Omental fat pad (tissue), 4 donors: ENCODE measurements around the gene CELF2. TPM values are rescaled to one million over a fixed set of nuclear protein-coding genes. Genes with fewer than 3 reads are reported as not detected.
A peak's percentile ranks its signal among the peaks of the same experiment; 100 is the strongest.

Experiments used
- ATAC-seq: fragments of 150-250 bp; one replicate; pipeline ENCODE4 v1.9.1; 2016; ENCODE audit warnings: mild to moderate bottlenecking, moderate library complexity; ENCODE audit not compliant: low FRiP score
- DNase-seq: peaks from one replicate; pipeline ENCODE4 v3.0.0-alpha.2; 2019; ENCODE audit warnings: low spot score
- total RNA-seq, 4 donors: library from RNA; depleted of rRNA; stranded (reverse); fragments of >200 nt; gene quantifications; one replicate each; pipeline ENCODE4 v1.1.0, GENCODE V29; 2016
- TF ChIP-seq, protein P1 (sequence below), 3 donors: fragments of 450-650 bp; IDR thresholded peaks; one replicate each; pipeline ENCODE4 v1.5.1; 2016 to 2017; ENCODE audit warnings: antibody characterized with exemption in 3 of 3, mild to moderate bottlenecking in 3 of 3, moderate library complexity in 2 of 3

The CELF2 gene
- total RNA-seq, 4 donors from 2014 or later = 81.7 to 116 (median 104) TPM

GRCh38 chr10:11035301-11035991, 17.8 kb downstream of the CELF2 start:
- ATAC-seq = peak; percentile 83
- TF ChIP-seq, protein P1, sequence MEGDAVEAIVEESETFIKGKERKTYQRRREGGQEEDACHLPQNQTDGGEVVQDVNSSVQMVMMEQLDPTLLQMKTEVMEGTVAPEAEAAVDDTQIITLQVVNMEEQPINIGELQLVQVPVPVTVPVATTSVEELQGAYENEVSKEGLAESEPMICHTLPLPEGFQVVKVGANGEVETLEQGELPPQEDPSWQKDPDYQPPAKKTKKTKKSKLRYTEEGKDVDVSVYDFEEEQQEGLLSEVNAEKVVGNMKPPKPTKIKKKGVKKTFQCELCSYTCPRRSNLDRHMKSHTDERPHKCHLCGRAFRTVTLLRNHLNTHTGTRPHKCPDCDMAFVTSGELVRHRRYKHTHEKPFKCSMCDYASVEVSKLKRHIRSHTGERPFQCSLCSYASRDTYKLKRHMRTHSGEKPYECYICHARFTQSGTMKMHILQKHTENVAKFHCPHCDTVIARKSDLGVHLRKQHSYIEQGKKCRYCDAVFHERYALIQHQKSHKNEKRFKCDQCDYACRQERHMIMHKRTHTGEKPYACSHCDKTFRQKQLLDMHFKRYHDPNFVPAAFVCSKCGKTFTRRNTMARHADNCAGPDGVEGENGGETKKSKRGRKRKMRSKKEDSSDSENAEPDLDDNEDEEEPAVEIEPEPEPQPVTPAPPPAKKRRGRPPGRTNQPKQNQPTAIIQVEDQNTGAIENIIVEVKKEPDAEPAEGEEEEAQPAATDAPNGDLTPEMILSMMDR (IDR thresholded peaks at IDR 0.05) = no peak
- DNase-seq = no peak

GRCh38 chr10:11036424-11037011, 18.8 kb downstream of the CELF2 start:
- DNase-seq (no peak), ATAC-seq (no peak)
- TF ChIP-seq, protein P1 (IDR thresholded peaks at IDR 0.05) = no peak

- ATAC-seq (no peak), DNase-seq (no peak)
- TF ChIP-seq, protein P1 (IDR thresholded peaks at IDR 0.05) = no peak
Measured at GRCh38 chr10:11037991-11038390, 20.3 kb downstream of the CELF2 start.

GRCh38 chr10:11042357-11042756, 24.7 kb downstream of the CELF2 start:
- DNase-seq = no peak
- ATAC-seq = no peak
- TF ChIP-seq, protein P1 (IDR thresholded peaks at IDR 0.05) = no peak

GRCh38 chr10:11043039-11043438, 25.4 kb downstream of the CELF2 start:
- DNase-seq (no peak), ATAC-seq (no peak)
- TF ChIP-seq, protein P1 (IDR thresholded peaks at IDR 0.05) = no peak

GRCh38 chr10:11043446-11044127, 25.9 kb downstream of the CELF2 start:
- ATAC-seq = no peak
- TF ChIP-seq, protein P1 (IDR thresholded peaks at IDR 0.05) = no peak
- DNase-seq = no peak
